ENCODE data around the gene LIMS2. TPM values are rescaled to one million over a fixed set of nuclear protein-coding genes. Genes with fewer than 3 reads are reported as not detected.
A peak's percentile ranks its signal among the peaks of the same experiment; 100 is the strongest.

The LIMS2 gene
- total RNA-seq, 1 donor from 2014 or later, result 6.2 TPM

DNA sequence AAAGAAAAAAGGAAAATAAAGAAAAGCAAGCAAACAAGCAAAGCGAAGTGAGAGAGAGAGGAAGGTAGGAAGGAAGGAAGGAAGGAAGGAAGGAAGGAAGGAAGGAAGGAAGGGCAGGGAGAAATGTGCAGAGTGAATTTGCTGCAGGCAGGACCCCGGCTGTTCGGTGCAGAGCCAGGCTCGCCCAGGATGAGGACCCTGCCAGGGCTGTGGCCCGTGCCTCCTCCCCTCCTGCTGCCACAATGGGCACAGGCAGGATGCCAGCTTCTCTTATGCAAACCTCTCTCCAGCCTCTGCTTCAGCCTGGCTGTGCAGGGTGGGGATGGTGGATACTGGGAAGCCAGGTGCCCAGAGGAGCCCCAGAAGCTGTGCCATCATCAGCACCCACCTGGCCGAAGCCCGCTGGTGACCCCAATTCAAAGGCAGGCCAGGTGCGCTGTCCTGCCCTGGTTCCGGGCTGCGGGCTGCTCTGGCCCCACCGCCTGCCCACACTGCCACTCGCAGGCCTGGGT lies 26.2 kb downstream of the LIMS2 start:
- no peaks in the 10 kb centered on the region for H3K36me3 Mint-ChIP-seq (ENCODE audit: insufficient read depth)
- H3K4me3 Mint-ChIP-seq (ENCODE audit: low read depth), result no peak overlapping the region
- H3K4me1 Mint-ChIP-seq (ENCODE audit: low read depth), result peaks cover 4% of the 10 kb centered on the region
- H3K27ac Mint-ChIP-seq, result no peak overlapping the region
- peaks cover 12% of the 10 kb centered on the region for H3K27me3 Mint-ChIP-seq
- TF ChIP-seq, protein P1, sequence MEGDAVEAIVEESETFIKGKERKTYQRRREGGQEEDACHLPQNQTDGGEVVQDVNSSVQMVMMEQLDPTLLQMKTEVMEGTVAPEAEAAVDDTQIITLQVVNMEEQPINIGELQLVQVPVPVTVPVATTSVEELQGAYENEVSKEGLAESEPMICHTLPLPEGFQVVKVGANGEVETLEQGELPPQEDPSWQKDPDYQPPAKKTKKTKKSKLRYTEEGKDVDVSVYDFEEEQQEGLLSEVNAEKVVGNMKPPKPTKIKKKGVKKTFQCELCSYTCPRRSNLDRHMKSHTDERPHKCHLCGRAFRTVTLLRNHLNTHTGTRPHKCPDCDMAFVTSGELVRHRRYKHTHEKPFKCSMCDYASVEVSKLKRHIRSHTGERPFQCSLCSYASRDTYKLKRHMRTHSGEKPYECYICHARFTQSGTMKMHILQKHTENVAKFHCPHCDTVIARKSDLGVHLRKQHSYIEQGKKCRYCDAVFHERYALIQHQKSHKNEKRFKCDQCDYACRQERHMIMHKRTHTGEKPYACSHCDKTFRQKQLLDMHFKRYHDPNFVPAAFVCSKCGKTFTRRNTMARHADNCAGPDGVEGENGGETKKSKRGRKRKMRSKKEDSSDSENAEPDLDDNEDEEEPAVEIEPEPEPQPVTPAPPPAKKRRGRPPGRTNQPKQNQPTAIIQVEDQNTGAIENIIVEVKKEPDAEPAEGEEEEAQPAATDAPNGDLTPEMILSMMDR (IDR thresholded peaks at IDR 0.05; ENCODE audit: unreplicated experiment), result no peak
- H3K9me3 Mint-ChIP-seq (ENCODE audit: low read depth), result no peaks in the 10 kb centered on the region
- no peak for DNase-seq (ENCODE audit: low spot score, unreplicated experiment)

DNA sequence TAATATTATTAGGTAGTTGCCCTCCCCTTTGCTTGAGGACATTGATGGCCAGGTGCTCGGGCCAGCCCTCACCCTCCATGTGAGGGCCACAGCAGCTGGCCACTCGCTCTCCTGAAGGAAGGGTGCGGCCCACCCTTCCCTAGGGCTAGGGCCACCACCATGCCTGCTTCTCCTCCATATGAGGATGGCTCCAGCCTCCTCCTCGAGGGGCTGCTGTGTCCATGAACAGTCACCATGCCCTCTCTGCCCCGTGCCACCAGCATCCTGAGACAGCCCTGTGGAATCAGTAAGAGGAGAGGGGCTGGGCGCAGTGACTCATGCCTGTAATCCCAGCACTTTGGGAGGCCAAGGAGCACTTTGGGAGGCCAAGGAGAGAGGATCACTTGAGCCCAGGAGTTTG lies 27.0 kb downstream of the LIMS2 start:
- Mint-ChIP-seq H3K27ac (no peak overlapping the region), H3K4me1 (ENCODE audit: low read depth) (peaks cover 4% of the 10 kb centered on the region), H3K9me3 (ENCODE audit: low read depth) (no peaks in the 10 kb centered on the region), H3K36me3 (ENCODE audit: insufficient read depth) (no peaks in the 10 kb centered on the region), H3K27me3 (peaks cover 12% of the 10 kb centered on the region), H3K4me3 (ENCODE audit: low read depth) (no peak overlapping the region)
- no peak for DNase-seq (ENCODE audit: low spot score, unreplicated experiment)
- TF ChIP-seq, protein P1 (IDR thresholded peaks at IDR 0.05; ENCODE audit: unreplicated experiment), result no peak

DNA sequence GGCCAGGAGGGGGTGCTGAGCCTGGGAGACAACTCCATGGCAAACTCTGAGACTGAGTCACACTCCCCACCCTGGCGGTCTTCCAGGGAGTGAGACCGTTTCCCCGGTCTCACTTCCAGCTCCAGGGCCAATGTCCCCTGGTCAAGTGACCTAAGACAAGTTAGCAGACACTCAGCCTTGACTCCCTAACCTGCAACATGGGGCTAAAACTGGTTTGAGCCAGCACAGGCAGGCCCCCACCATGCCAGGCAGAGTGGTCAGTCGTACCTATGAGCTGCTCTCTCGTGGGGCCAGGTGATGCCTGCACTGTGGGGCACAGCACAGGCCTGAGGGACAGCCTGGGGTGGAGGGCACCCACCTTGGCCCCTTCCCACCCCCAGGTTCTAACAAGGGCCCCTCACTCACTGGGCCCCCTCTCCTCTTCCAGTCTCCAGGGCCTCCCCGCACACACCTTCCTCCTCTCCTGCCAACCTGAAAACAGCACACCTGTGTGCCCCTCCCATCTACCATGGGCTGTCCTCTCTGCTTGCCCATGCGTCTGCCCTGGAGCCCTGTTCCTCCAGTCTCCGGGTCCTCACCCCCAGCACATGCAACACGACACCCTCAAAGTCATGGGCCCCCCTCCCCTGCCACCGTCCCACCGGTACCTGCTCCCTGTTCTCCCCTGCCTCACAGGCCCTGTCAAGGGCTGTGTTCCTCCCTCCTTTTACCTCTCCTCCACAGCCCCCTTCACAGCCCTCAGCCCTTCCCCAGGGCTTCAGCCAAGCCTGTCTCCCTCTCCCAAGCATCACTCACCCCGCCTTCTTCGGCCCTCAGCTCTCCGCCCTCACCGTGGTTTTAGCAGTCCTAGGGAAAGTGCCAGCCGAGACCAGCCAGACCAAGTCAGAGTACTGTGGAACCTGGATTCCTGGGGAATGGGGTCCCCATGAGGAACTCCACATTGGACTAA lies 27.8 kb downstream of the LIMS2 start:
- no peak for DNase-seq (ENCODE audit: low spot score, unreplicated experiment)
- Mint-ChIP-seq H3K27me3 (peaks cover 12% of the 10 kb centered on the region), H3K27ac (peak overlapping the region; percentile 89), H3K4me1 (ENCODE audit: low read depth) (peaks cover 4% of the 10 kb centered on the region), H3K9me3 (ENCODE audit: low read depth) (no peaks in the 10 kb centered on the region), H3K36me3 (ENCODE audit: insufficient read depth) (no peaks in the 10 kb centered on the region), H3K4me3 (ENCODE audit: low read depth) (no peak overlapping the region)
- TF ChIP-seq, protein P1 (IDR thresholded peaks at IDR 0.05; ENCODE audit: unreplicated experiment), result no peak

DNA sequence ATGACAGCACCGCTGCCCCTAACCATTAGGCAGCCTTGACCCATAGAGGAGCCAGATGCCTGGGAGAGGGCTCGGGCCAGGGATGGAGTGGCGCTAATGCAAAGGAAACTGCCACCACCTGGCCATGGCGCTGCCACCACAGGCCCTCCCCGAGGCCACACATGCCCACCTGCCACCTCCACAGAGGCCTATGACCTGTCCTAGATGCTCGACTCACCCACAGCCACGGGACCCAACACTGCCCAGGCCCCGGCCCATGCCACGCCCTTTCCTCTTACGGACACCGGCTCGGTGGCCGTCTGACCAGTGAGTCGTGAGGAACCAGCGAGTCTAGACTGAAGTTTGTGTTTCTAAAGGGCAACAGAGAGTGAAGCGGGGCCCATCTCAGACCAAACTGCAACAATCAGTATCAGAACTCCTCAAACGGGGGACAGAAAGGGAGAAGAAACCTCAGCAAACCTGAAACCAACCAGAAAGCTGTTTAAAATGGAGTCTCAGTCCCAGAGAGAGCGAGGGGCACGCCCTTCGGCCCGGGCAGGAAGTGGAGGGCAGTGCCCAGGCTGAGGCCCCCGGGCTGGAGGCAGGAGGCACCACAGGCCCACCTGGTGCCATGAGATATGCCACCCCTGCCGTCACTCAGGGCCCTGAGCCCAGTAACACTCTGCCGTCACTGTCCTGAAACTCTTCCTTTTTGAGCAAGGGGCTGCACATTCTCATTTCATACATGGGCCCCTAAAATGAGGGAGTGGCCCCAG lies 28.7 kb downstream of the LIMS2 start:
- no peaks in the 10 kb centered on the region for H3K36me3 Mint-ChIP-seq (ENCODE audit: insufficient read depth)
- no peak overlapping the region for H3K4me3 Mint-ChIP-seq (ENCODE audit: low read depth)
- DNase-seq (ENCODE audit: low spot score, unreplicated experiment), result no peak
- peaks cover 4% of the 10 kb centered on the region for H3K4me1 Mint-ChIP-seq (ENCODE audit: low read depth)
- TF ChIP-seq, protein P1 (IDR thresholded peaks at IDR 0.05; ENCODE audit: unreplicated experiment), result no peak
- H3K9me3 Mint-ChIP-seq (ENCODE audit: low read depth), result no peaks in the 10 kb centered on the region
- peaks cover 12% of the 10 kb centered on the region for H3K27me3 Mint-ChIP-seq
- H3K27ac Mint-ChIP-seq, result no peak overlapping the region
